ENCODE results near the gene IGLL1. TPM values are rescaled to one million over a fixed set of nuclear protein-coding genes. Genes with fewer than 3 reads are reported as not detected.
A peak's percentile ranks its signal among the peaks of the same experiment; 100 is the strongest.

IGLL1 gene
- total RNA-seq, 2 donors from 2014 or later = not detected

- Histone ChIP-seq H3K4me1 (peaks cover 21% of the 10 kb centered on the region), H3K27me3 (no peaks in the 10 kb centered on the region), H3K27ac (peak overlapping the region in 3 of 4 donors; percentile 56 to 74 (median 67)), H3K36me3 (replicated peaks in 1 of 2; ENCODE audit: insufficient read depth in 1 of 2, low read depth in 2 of 2) (no peaks in the 10 kb centered on the region), H3K9me3 (no peaks in the 10 kb centered on the region), H3K4me3 (no peak overlapping the region)
- intact Hi-C loops (cut with DNase I) = no loop called here
- DNase-seq (no peak), ATAC-seq (no peak)
- TF ChIP-seq, protein P1, sequence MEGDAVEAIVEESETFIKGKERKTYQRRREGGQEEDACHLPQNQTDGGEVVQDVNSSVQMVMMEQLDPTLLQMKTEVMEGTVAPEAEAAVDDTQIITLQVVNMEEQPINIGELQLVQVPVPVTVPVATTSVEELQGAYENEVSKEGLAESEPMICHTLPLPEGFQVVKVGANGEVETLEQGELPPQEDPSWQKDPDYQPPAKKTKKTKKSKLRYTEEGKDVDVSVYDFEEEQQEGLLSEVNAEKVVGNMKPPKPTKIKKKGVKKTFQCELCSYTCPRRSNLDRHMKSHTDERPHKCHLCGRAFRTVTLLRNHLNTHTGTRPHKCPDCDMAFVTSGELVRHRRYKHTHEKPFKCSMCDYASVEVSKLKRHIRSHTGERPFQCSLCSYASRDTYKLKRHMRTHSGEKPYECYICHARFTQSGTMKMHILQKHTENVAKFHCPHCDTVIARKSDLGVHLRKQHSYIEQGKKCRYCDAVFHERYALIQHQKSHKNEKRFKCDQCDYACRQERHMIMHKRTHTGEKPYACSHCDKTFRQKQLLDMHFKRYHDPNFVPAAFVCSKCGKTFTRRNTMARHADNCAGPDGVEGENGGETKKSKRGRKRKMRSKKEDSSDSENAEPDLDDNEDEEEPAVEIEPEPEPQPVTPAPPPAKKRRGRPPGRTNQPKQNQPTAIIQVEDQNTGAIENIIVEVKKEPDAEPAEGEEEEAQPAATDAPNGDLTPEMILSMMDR (IDR thresholded peaks at IDR 0.05) = no peak
- no peak for TF ChIP-seq POLR2A (IDR thresholded peaks at IDR 0.05)
- 91 to 95% methylated on average over 4 to 7 of the region's 7 CpGs for WGBS, 2 donors
Measured at GRCh38 chr22:23591846-23592245, 11.8 kb upstream of the IGLL1 start.

- peaks cover 21% of the 10 kb centered on the region for H3K4me1 ChIP-seq
- H3K36me3 ChIP-seq (replicated peaks in 1 of 2; ENCODE audit: insufficient read depth in 1 of 2, low read depth in 2 of 2) = no peaks in the 10 kb centered on the region
- DNase-seq = peak; percentile 72 to 80 (median 78)
- 26% methylated on average over 11 of the region's 11 CpGs for WGBS, 2 donors
- H3K27me3 ChIP-seq = no peaks in the 10 kb centered on the region
- ATAC-seq = peak; percentile 83
- peak overlapping the region in 3 of 4 donors; percentile 56 to 74 (median 67) for H3K27ac ChIP-seq
- peak in 2 of 3 donors; percentile 24 to 43 for TF ChIP-seq POLR2A (IDR thresholded peaks at IDR 0.05)
- TF ChIP-seq, protein P1 (IDR thresholded peaks at IDR 0.05) = peak; percentile 55 to 88 (median 75)
- H3K9me3 ChIP-seq = no peaks in the 10 kb centered on the region
- no peak overlapping the region for H3K4me3 ChIP-seq
- intact Hi-C loops (cut with DNase I) = no loop called here
Measured at GRCh38 chr22:23591201-23591791, 11.2 kb upstream of the IGLL1 start.

GRCh38 chr22:23583836-23584235 lies 3.7 kb upstream of the IGLL1 start:
- ATAC-seq (no peak), DNase-seq (no peak)
- no peak overlapping the region for H3K27ac ChIP-seq
- H3K36me3 ChIP-seq (replicated peaks in 1 of 2; ENCODE audit: insufficient read depth in 1 of 2, low read depth in 2 of 2) = no peaks in the 10 kb centered on the region
- H3K9me3 ChIP-seq = no peaks in the 10 kb centered on the region
- WGBS, 2 donors = 67% methylated on average over 6 of the region's 6 CpGs; no CpG with 5 or more reads in 1 of the 2 donors
- no peaks in the 10 kb centered on the region for H3K4me1 ChIP-seq
- TF ChIP-seq, protein P1 (IDR thresholded peaks at IDR 0.05) = no peak
- H3K27me3 ChIP-seq = no peaks in the 10 kb centered on the region
- intact Hi-C loops (cut with DNase I) = no loop called here
- no peak overlapping the region for H3K4me3 ChIP-seq

GRCh38 chr22:23583153-23583552 lies 3.1 kb upstream of the IGLL1 start:
- TF ChIP-seq, protein P1 (IDR thresholded peaks at IDR 0.05) = no peak
- TF ChIP-seq POLR2A (IDR thresholded peaks at IDR 0.05) = no peak
- Histone ChIP-seq H3K4me3 (no peak overlapping the region), H3K27ac (no peak overlapping the region), H3K9me3 (no peaks in the 10 kb centered on the region), H3K4me1 (no peaks in the 10 kb centered on the region), H3K36me3 (replicated peaks in 1 of 2; ENCODE audit: insufficient read depth in 1 of 2, low read depth in 2 of 2) (no peaks in the 10 kb centered on the region), H3K27me3 (no peaks in the 10 kb centered on the region)
- 79 to 83% methylated on average over 2 to 7 of the region's 7 CpGs for WGBS, 2 donors
- DNase-seq = no peak
- no peak for ATAC-seq
- intact Hi-C loops (cut with DNase I) = no loop called here

DNA sequence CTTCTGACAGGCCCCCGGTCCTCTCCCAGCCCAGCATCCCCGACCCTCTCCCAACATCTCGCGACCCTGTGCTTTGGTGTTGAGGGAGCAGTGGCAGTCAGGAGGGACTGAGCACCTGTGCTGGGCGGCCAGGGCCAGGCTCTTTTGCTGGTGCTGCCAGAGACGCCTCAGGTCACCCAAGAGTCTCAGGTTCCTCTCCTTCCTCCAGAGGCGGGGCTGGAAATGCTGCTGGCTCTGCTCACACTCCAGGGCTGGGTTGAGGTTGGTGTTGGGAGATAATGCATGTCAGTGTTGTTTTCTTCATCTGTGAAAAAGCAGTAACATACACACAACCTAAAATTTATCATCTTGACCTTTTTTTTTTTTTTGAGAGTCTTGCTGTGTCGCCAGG lies 1.2 kb upstream of the IGLL1 start:
- DNase-seq (no peak), ATAC-seq (no peak)
- no peak overlapping the region for H3K4me3 ChIP-seq
- H3K4me1 ChIP-seq = no peaks in the 10 kb centered on the region
- H3K27ac ChIP-seq = no peak overlapping the region
- WGBS, 2 donors = 69 to 86% methylated on average over 8 of the region's 8 CpGs
- H3K36me3 ChIP-seq (replicated peaks in 1 of 2; ENCODE audit: insufficient read depth in 1 of 2, low read depth in 2 of 2) = no peaks in the 10 kb centered on the region
- intact Hi-C loops (cut with DNase I) = no loop called here
- no peaks in the 10 kb centered on the region for H3K9me3 ChIP-seq
- H3K27me3 ChIP-seq = no peaks in the 10 kb centered on the region
- TF ChIP-seq, protein P1 (IDR thresholded peaks at IDR 0.05) = no peak
- no peak for TF ChIP-seq POLR2A (IDR thresholded peaks at IDR 0.05)
